HEK293 (cell line): Measurements from ENCODE around the gene MAGI1.

ENCODE experiments used
- TCF7L2 ChIP-seq: IDR thresholded peaks from 2 replicates; pipeline ENCODE4 v1.6.1; 2011; ENCODE audit warnings: low read depth, mild to moderate bottlenecking, inconsistent platforms, low read length, moderate library complexity, borderline replicate concordance
- YY1 ChIP-seq: fragments of 450-650 bp; formaldehyde crosslinking; IDR thresholded peaks from 2 replicates; pipeline ENCODE4 v1.5.1; 2018; ENCODE audit warnings: missing biosample characterization, missing genetic modification characterization
- ZBTB17 ChIP-seq: fragments of 450-650 bp; formaldehyde crosslinking; IDR thresholded peaks from 2 replicates; pipeline ENCODE4 v1.5.1; 2016; ENCODE audit warnings: missing biosample characterization, missing genetic modification characterization
- ZBTB7A ChIP-seq: fragments of 450-650 bp; formaldehyde crosslinking; IDR thresholded peaks from 2 replicates; pipeline ENCODE4 v1.5.1; 2016; ENCODE audit warnings: low read depth, missing biosample characterization, missing genetic modification characterization
- ZFP37 ChIP-seq: fragments of 450-650 bp; formaldehyde crosslinking; IDR thresholded peaks from 2 replicates; pipeline ENCODE4 v1.5.1; 2016; ENCODE audit warnings: missing biosample characterization, missing genetic modification characterization
- ZNF114 ChIP-seq: fragments of 450-650 bp; formaldehyde crosslinking; IDR thresholded peaks from 2 replicates; pipeline ENCODE4 v1.5.0; 2017; ENCODE audit warnings: missing biosample characterization, missing genetic modification characterization
- ZNF174 ChIP-seq: fragments of 450-650 bp; formaldehyde crosslinking; IDR thresholded peaks from 2 replicates; pipeline ENCODE4 v1.5.0; 2017; ENCODE audit warnings: missing biosample characterization, mild to moderate bottlenecking, missing genetic modification characterization
- ZNF211 ChIP-seq: fragments of 450-650 bp; formaldehyde crosslinking; IDR thresholded peaks from 2 replicates; pipeline ENCODE4 v1.5.1; 2016; ENCODE audit warnings: low read depth, missing biosample characterization, missing genetic modification characterization
- ZNF416 ChIP-seq: fragments of 450-650 bp; formaldehyde crosslinking; IDR thresholded peaks from 2 replicates; pipeline ENCODE4 v1.5.1; 2016; ENCODE audit warnings: missing biosample characterization, missing genetic modification characterization
- ZNF510 ChIP-seq: fragments of 450-650 bp; formaldehyde crosslinking; IDR thresholded peaks from 2 replicates; pipeline ENCODE4 v1.5.1; 2018; ENCODE audit warnings: mild to moderate bottlenecking, missing genetic modification characterization, missing biosample characterization; ENCODE audit not compliant: insufficient replicate concordance
- TF ChIP-seq, protein P1 (sequence below): fragments of 450-650 bp; formaldehyde crosslinking; IDR thresholded peaks from 2 replicates; pipeline ENCODE4 v1.5.1; 2016; ENCODE audit warnings: missing biosample characterization, missing genetic modification characterization
- TF ChIP-seq, protein P2 (sequence below): fragments of 450-650 bp; formaldehyde crosslinking; IDR thresholded peaks from 2 replicates; pipeline ENCODE4 v1.5.1; 2016; ENCODE audit warnings: missing biosample characterization, missing genetic modification characterization
- TF ChIP-seq, protein P3 (sequence below): fragments of 450-650 bp; formaldehyde crosslinking; IDR thresholded peaks from 2 replicates; pipeline ENCODE4 v1.5.1; 2016; ENCODE audit warnings: missing biosample characterization, missing genetic modification characterization
- TF ChIP-seq, protein P4 (sequence below): fragments of 450-650 bp; formaldehyde crosslinking; IDR thresholded peaks from 2 replicates; pipeline ENCODE4 v1.5.1; 2017; ENCODE audit warnings: missing biosample characterization, mild to moderate bottlenecking, missing genetic modification characterization, moderate library complexity

DNA sequence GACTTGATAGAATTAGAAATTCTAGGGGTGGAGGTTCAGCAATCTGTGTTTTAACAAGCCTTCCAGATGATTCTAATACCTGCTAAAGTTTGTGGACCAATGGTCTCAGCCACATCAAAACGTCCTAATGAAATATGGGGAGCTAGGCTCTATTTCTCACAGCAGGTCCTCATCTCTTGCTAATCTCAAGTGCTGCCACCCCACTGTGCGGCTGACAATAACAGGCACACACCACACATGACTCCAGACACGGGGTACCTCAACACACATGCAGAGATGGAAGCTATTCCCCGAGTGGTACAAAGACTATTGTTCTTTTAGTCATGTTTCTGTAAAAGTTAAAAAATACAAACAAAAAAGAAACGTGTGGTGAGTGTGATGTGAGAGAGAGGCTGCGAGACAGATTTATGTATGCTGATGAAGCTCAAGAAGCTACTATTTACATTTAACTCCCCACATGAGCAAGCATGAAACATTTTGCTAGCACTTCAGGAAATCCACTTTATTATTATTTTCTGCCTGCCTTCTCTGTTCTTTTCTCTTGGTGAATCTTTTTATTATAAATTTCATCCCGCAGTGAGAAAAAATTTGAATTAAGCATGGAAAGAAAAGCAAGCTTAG lies 405.6 kb downstream of the MAGI1 start:
- no peak for TF ChIP-seq ZNF114
- TF ChIP-seq, protein P1, sequence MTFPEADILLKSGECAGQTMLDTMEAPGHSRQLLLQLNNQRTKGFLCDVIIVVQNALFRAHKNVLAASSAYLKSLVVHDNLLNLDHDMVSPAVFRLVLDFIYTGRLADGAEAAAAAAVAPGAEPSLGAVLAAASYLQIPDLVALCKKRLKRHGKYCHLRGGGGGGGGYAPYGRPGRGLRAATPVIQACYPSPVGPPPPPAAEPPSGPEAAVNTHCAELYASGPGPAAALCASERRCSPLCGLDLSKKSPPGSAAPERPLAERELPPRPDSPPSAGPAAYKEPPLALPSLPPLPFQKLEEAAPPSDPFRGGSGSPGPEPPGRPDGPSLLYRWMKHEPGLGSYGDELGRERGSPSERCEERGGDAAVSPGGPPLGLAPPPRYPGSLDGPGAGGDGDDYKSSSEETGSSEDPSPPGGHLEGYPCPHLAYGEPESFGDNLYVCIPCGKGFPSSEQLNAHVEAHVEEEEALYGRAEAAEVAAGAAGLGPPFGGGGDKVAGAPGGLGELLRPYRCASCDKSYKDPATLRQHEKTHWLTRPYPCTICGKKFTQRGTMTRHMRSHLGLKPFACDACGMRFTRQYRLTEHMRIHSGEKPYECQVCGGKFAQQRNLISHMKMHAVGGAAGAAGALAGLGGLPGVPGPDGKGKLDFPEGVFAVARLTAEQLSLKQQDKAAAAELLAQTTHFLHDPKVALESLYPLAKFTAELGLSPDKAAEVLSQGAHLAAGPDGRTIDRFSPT (tag by site-specific recombination), result 0 out of 2 replicates have a peak, but pooled peaks have one; percentile 23
- TF ChIP-seq ZNF416 (tag by site-specific recombination), result no peak
- TF ChIP-seq, protein P2, sequence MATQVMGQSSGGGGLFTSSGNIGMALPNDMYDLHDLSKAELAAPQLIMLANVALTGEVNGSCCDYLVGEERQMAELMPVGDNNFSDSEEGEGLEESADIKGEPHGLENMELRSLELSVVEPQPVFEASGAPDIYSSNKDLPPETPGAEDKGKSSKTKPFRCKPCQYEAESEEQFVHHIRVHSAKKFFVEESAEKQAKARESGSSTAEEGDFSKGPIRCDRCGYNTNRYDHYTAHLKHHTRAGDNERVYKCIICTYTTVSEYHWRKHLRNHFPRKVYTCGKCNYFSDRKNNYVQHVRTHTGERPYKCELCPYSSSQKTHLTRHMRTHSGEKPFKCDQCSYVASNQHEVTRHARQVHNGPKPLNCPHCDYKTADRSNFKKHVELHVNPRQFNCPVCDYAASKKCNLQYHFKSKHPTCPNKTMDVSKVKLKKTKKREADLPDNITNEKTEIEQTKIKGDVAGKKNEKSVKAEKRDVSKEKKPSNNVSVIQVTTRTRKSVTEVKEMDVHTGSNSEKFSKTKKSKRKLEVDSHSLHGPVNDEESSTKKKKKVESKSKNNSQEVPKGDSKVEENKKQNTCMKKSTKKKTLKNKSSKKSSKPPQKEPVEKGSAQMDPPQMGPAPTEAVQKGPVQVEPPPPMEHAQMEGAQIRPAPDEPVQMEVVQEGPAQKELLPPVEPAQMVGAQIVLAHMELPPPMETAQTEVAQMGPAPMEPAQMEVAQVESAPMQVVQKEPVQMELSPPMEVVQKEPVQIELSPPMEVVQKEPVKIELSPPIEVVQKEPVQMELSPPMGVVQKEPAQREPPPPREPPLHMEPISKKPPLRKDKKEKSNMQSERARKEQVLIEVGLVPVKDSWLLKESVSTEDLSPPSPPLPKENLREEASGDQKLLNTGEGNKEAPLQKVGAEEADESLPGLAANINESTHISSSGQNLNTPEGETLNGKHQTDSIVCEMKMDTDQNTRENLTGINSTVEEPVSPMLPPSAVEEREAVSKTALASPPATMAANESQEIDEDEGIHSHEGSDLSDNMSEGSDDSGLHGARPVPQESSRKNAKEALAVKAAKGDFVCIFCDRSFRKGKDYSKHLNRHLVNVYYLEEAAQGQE (tag by site-specific recombination), result no peak
- TF ChIP-seq ZNF510 (tag by site-specific recombination), result no peak
- TF ChIP-seq, protein P3, sequence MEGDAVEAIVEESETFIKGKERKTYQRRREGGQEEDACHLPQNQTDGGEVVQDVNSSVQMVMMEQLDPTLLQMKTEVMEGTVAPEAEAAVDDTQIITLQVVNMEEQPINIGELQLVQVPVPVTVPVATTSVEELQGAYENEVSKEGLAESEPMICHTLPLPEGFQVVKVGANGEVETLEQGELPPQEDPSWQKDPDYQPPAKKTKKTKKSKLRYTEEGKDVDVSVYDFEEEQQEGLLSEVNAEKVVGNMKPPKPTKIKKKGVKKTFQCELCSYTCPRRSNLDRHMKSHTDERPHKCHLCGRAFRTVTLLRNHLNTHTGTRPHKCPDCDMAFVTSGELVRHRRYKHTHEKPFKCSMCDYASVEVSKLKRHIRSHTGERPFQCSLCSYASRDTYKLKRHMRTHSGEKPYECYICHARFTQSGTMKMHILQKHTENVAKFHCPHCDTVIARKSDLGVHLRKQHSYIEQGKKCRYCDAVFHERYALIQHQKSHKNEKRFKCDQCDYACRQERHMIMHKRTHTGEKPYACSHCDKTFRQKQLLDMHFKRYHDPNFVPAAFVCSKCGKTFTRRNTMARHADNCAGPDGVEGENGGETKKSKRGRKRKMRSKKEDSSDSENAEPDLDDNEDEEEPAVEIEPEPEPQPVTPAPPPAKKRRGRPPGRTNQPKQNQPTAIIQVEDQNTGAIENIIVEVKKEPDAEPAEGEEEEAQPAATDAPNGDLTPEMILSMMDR (tag by site-specific recombination), result no peak
- TF ChIP-seq ZNF174 (tag by site-specific recombination), result no peak
- TF ChIP-seq ZBTB7A (tag by site-specific recombination), result no peak
- TF ChIP-seq YY1, result no peak
- no peak for TF ChIP-seq ZFP37 (tag by site-specific recombination)
- TF ChIP-seq ZBTB17 (tag by site-specific recombination), result no peak
- no peak; the same call in 1 of the 2 replicates for TF ChIP-seq TCF7L2
- TF ChIP-seq, protein P4, sequence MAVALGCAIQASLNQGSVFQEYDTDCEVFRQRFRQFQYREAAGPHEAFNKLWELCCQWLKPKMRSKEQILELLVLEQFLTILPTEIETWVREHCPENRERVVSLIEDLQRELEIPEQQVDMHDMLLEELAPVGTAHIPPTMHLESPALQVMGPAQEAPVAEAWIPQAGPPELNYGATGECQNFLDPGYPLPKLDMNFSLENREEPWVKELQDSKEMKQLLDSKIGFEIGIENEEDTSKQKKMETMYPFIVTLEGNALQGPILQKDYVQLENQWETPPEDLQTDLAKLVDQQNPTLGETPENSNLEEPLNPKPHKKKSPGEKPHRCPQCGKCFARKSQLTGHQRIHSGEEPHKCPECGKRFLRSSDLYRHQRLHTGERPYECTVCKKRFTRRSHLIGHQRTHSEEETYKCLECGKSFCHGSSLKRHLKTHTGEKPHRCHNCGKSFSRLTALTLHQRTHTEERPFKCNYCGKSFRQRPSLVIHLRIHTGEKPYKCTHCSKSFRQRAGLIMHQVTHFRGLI (tag by site-specific recombination), result no peak
- TF ChIP-seq ZNF211 (tag by site-specific recombination), result no peak
